Vagina (tissue), 2 donors: ENCODE measurements around the gene TNFSF15. TPM values are rescaled to one million over a fixed set of nuclear protein-coding genes. Genes with fewer than 3 reads are reported as not detected.

Source experiments
- DNase-seq, 2 donors: peaks; one replicate each; pipeline ENCODE4 v3.0.0-alpha.2; 2017; ENCODE audit errors: extremely low spot score in 2 of 2
- H3K27ac ChIP-seq: fragments of 200-600 bp; sonication (generic); one replicate; pipeline ENCODE4 v1.5.1; 2019
- H3K27me3 ChIP-seq: fragments of 200-600 bp; sonication (generic); one replicate; pipeline ENCODE4 v1.5.1; 2019
- H3K36me3 ChIP-seq, 2 donors: fragments of 200-600 bp; sonication (generic); one replicate each; pipeline ENCODE4 v1.5.1; 2017 to 2019
- H3K4me1 ChIP-seq: fragments of 200-600 bp; sonication (generic); one replicate; pipeline ENCODE4 v1.5.1; 2019
- H3K4me3 ChIP-seq, 2 donors: fragments of 200-600 bp; sonication (generic); 1 replicate in 1 of 2; 2 replicates in 1 of 2; pipeline ENCODE4 v1.5.1; 2016 to 2019
- H3K9me3 ChIP-seq: fragments of 200-600 bp; sonication (generic); one replicate; pipeline ENCODE4 v1.5.1; 2019
- CTCF ChIP-seq, 3 experiments: fragments of 450-650 bp in 2 of 3; fragments of 200-600 bp in 1 of 3; sonication (generic) in 1 of 3; IDR thresholded peaks; one replicate each; pipeline ENCODE4 v1.5.1; 2017 to 2019; ENCODE audit warnings: antibody characterized with exemption in 3 of 3, mild to moderate bottlenecking in 2 of 3, moderate library complexity in 2 of 3
- POLR2A ChIP-seq, 2 donors: fragments of 450-650 bp; IDR thresholded peaks; one replicate each; pipeline ENCODE4 v1.6.1; 2017; ENCODE audit warnings: antibody characterized with exemption in 2 of 2, mild to moderate bottlenecking in 2 of 2, moderate library complexity in 2 of 2
- POLR2AphosphoS5 ChIP-seq, 2 donors: sonication (generic); formaldehyde crosslinking; IDR thresholded peaks; one replicate each; pipeline ENCODE4 v1.9.0; 2017; ENCODE audit warnings: antibody characterized with exemption in 2 of 2, mild to moderate bottlenecking in 2 of 2, low read depth in 1 of 2; ENCODE audit not compliant: insufficient read depth in 1 of 2
- intact Hi-C: fragments of 100-400 bp; cut with DNase I; formaldehyde crosslinking; loops from one replicate; pipeline ENCODE4 v1.15.1; 2023
- total RNA-seq: library from RNA; depleted of rRNA; stranded (reverse); fragments of >200 nt; gene quantifications from one replicate; pipeline ENCODE4 v1.2.3, GENCODE V29; 2016

TNFSF15 gene
- total RNA-seq, 1 donor from 2014 or later, result 0.74 TPM

DNA sequence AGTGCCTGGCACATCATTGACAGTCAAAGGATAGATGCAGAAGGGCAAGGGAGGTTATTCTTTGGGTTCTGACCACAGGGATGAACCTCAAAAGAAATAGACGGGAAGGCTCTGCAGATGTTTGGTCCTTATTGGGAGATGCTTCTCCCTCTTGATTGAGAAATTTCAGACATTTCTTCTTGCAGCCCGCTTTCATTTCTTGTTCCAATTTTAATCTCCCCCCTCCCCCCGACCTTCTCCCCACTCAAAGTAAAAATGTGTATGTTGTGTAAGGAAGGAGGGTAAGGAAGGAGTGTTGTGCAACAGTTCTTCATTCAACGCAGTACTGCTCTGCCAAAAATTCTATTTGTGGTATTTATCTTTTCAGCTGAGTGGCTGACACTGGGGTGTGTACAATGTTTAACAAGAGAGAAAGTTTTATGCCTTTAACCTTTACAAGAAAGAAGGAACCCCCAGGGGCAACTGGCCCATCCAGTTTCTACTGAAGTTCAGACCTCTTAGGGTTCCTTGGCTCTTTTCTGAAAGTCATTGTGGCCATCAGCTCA is 46.3 kb upstream of the TNFSF15 start:
- TF ChIP-seq CTCF (IDR thresholded peaks at IDR 0.05) (no peak), POLR2A (IDR thresholded peaks at IDR 0.05) (no peak), POLR2AphosphoS5 (IDR thresholded peaks at IDR 0.05; ENCODE audit: insufficient read depth in 1 of 2, low read depth in 1 of 2) (no peak)
- no peaks in the 10 kb centered on the region for H3K36me3 ChIP-seq
- H3K9me3 ChIP-seq, result no peaks in the 10 kb centered on the region
- H3K27me3 ChIP-seq, result no peaks in the 10 kb centered on the region
- H3K4me1 ChIP-seq, result peaks cover 16% of the 10 kb centered on the region
- DNase-seq, result no peak
- intact Hi-C loops, result no loop called here
- no peak overlapping the region for H3K27ac ChIP-seq
- no peak overlapping the region for H3K4me3 ChIP-seq

DNA sequence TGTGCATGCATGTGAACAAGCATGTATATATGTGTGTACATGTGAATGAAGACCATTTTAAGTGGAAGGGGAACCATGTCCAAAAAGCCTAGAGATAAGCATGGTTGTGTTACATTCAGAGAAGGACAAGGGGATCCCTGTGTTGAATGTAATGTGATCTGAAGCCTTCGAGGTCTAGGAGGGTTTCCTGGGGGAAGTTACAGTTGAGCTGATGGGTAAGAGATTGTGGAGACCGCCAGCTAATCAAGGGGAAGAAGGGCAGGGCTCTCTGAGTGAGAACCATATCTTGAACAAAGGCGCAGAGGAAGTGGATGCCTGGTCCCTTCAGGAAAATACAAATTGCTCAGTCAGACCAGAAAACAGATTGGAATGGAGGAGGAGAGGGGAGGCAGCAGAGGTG is 45.5 kb upstream of the TNFSF15 start:
- Histone ChIP-seq H3K4me3 (no peak overlapping the region), H3K27me3 (no peaks in the 10 kb centered on the region), H3K9me3 (no peaks in the 10 kb centered on the region), H3K4me1 (peaks cover 16% of the 10 kb centered on the region), H3K36me3 (no peaks in the 10 kb centered on the region), H3K27ac (no peak overlapping the region)
- DNase-seq, result no peak
- TF ChIP-seq POLR2A (IDR thresholded peaks at IDR 0.05), result no peak
- TF ChIP-seq CTCF (IDR thresholded peaks at IDR 0.05), result no peak
- TF ChIP-seq POLR2AphosphoS5 (IDR thresholded peaks at IDR 0.05; ENCODE audit: insufficient read depth in 1 of 2, low read depth in 1 of 2), result no peak
- intact Hi-C loops, result no loop called here

GRCh38 chr9:114850871-114851270 is 45.0 kb upstream of the TNFSF15 start:
- intact Hi-C loops, result no loop called here

GRCh38 chr9:114849450-114849849 is 43.6 kb upstream of the TNFSF15 start:
- Histone ChIP-seq H3K4me3 (no peak overlapping the region), H3K4me1 (peaks cover 16% of the 10 kb centered on the region), H3K27me3 (no peaks in the 10 kb centered on the region), H3K27ac (no peak overlapping the region), H3K9me3 (no peaks in the 10 kb centered on the region), H3K36me3 (no peaks in the 10 kb centered on the region)
- no peak for DNase-seq
- intact Hi-C loops, result no loop called here
- TF ChIP-seq CTCF (IDR thresholded peaks at IDR 0.05) (no peak), POLR2A (IDR thresholded peaks at IDR 0.05) (no peak)

More at GRCh38 chr9:114850871-114851270, 45.0 kb upstream of the TNFSF15 start:
- H3K27me3 ChIP-seq, result no peaks in the 10 kb centered on the region
- H3K36me3 ChIP-seq, result no peaks in the 10 kb centered on the region
- no peak overlapping the region for H3K4me3 ChIP-seq
- no peak for DNase-seq
- TF ChIP-seq CTCF (IDR thresholded peaks at IDR 0.05) (no peak), POLR2AphosphoS5 (IDR thresholded peaks at IDR 0.05; ENCODE audit: insufficient read depth in 1 of 2, low read depth in 1 of 2) (no peak), POLR2A (IDR thresholded peaks at IDR 0.05) (no peak)
- H3K27ac ChIP-seq, result no peak overlapping the region
- peaks cover 16% of the 10 kb centered on the region for H3K4me1 ChIP-seq
- no peaks in the 10 kb centered on the region for H3K9me3 ChIP-seq

GRCh38 chr9:114847492-114848417 is 41.9 kb upstream of the TNFSF15 start:
- intact Hi-C loops, result no loop called here
- Histone ChIP-seq H3K9me3 (no peaks in the 10 kb centered on the region), H3K36me3 (no peaks in the 10 kb centered on the region), H3K27ac (no peak overlapping the region), H3K27me3 (no peaks in the 10 kb centered on the region), H3K4me1 (peaks cover 16% of the 10 kb centered on the region), H3K4me3 (no peak overlapping the region)
- no peak for TF ChIP-seq CTCF (IDR thresholded peaks at IDR 0.05)
- TF ChIP-seq POLR2AphosphoS5 (IDR thresholded peaks at IDR 0.05; ENCODE audit: insufficient read depth in 1 of 2, low read depth in 1 of 2), result no peak
- no peak for TF ChIP-seq POLR2A (IDR thresholded peaks at IDR 0.05)
- DNase-seq, result no peak
